ENCODE data around the gene RPIA.
"Not testable (repeated sequence)": the region's sequence is repeated elsewhere in the genome, so short reads cannot be mapped to it uniquely, and the experiment has no call there.

The RPIA gene

GRCh38 chr2:88691339-88692183, at the start of gene RPIA:
Gene RPIA (plus strand): TSS chr2:88691673. CDS start chr2:88691699, 26 bp downstream.
- peak; percentile 97 to 99 for DNase-seq (ENCODE audit: extremely low read depth in 1 of 2, low read depth in 1 of 2)

- no peak for DNase-seq (ENCODE audit: extremely low read depth in 1 of 2, low read depth in 1 of 2)
Observed at GRCh38 chr2:88642278-88642677, 49.2 kb upstream of the RPIA start.

GRCh38 chr2:88645291-88645882, 46.1 kb upstream of the RPIA start:
- not testable (repeated sequence) for DNase-seq (ENCODE audit: extremely low read depth in 1 of 2, low read depth in 1 of 2)

GRCh38 chr2:88651646-88652045, 39.8 kb upstream of the RPIA start:
- no peak for DNase-seq (ENCODE audit: extremely low read depth in 1 of 2, low read depth in 1 of 2)

GRCh38 chr2:88654714-88655113, 36.8 kb upstream of the RPIA start:
- DNase-seq (ENCODE audit: extremely low read depth in 1 of 2, low read depth in 1 of 2) = no peak

- no peak for DNase-seq (ENCODE audit: extremely low read depth in 1 of 2, low read depth in 1 of 2)
Observed at GRCh38 chr2:88656690-88657089, 34.8 kb upstream of the RPIA start.

GRCh38 chr2:88657131-88657530, 34.3 kb upstream of the RPIA start:
- no peak for DNase-seq (ENCODE audit: extremely low read depth in 1 of 2, low read depth in 1 of 2)

GRCh38 chr2:88658326-88658725, 33.1 kb upstream of the RPIA start:
- no peak for DNase-seq (ENCODE audit: extremely low read depth in 1 of 2, low read depth in 1 of 2)

- no peak for DNase-seq (ENCODE audit: extremely low read depth in 1 of 2, low read depth in 1 of 2)
Observed at GRCh38 chr2:88658881-88659537, 32.5 kb upstream of the RPIA start.

- DNase-seq (ENCODE audit: extremely low read depth in 1 of 2, low read depth in 1 of 2) = no peak
Observed at GRCh38 chr2:88659538-88659915, 31.9 kb upstream of the RPIA start.

- DNase-seq (ENCODE audit: extremely low read depth in 1 of 2, low read depth in 1 of 2) = no peak
Observed at GRCh38 chr2:88660622-88661021, 30.9 kb upstream of the RPIA start.

GRCh38 chr2:88666576-88666975, 24.9 kb upstream of the RPIA start:
- no peak for DNase-seq (ENCODE audit: extremely low read depth in 1 of 2, low read depth in 1 of 2)

GRCh38 chr2:88667219-88667618, 24.3 kb upstream of the RPIA start:
- no peak for DNase-seq (ENCODE audit: extremely low read depth in 1 of 2, low read depth in 1 of 2)

GRCh38 chr2:88668862-88669261, 22.6 kb upstream of the RPIA start:
- no peak for DNase-seq (ENCODE audit: extremely low read depth in 1 of 2, low read depth in 1 of 2)

- no peak for DNase-seq (ENCODE audit: extremely low read depth in 1 of 2, low read depth in 1 of 2)
Observed at GRCh38 chr2:88669482-88670214, 21.8 kb upstream of the RPIA start.

- DNase-seq (ENCODE audit: extremely low read depth in 1 of 2, low read depth in 1 of 2) = no peak
Observed at GRCh38 chr2:88671786-88672427, 19.6 kb upstream of the RPIA start.

GRCh38 chr2:88673363-88673762, 18.1 kb upstream of the RPIA start:
- DNase-seq (ENCODE audit: extremely low read depth in 1 of 2, low read depth in 1 of 2) = no peak

GRCh38 chr2:88680266-88680902, 11.1 kb upstream of the RPIA start:
- DNase-seq (ENCODE audit: extremely low read depth in 1 of 2, low read depth in 1 of 2) = no peak

- DNase-seq (ENCODE audit: extremely low read depth in 1 of 2, low read depth in 1 of 2) = no peak
Observed at GRCh38 chr2:88680916-88681315, 10.6 kb upstream of the RPIA start.

Data from stimulated activated CD8-positive, alpha-beta memory T cell treated with anti-CD3 and anti-CD28 coated beads, Interleukin-7, amount 100 ng/mL, for 48 hours (primary cell).